GM18499 (cell line): ENCODE data around the gene TSR3.

Experiments
- ATAC-seq: cut with Tn5 transposase; IDR thresholded peaks from one replicate; pipeline ENCODE4 v1.9.1; 2021; ENCODE audit warnings: moderate number of reproducible peaks; ENCODE audit not compliant: insufficient read depth, unreplicated experiment

TSR3 gene

GRCh38 chr16:1311738-1312466 lies 39.8 kb downstream of the TSR3 start:
- ATAC-seq, result no peak

GRCh38 chr16:1311212-1311737 lies 40.4 kb downstream of the TSR3 start:
- ATAC-seq, result no peak

GRCh38 chr16:1310832-1311200 lies 40.9 kb downstream of the TSR3 start:
- no peak for ATAC-seq

GRCh38 chr16:1309888-1310831 lies 41.5 kb downstream of the TSR3 start:
- no peak for ATAC-seq

GRCh38 chr16:1308977-1309885 lies 42.4 kb downstream of the TSR3 start, which contains the start of gene UBE2I:
TSS of gene UBE2I (plus strand) at chr16:1309636. CDS start at chr16:1314031, 4,395 bp downstream.
- ATAC-seq, result peak; percentile 32

- ATAC-seq, result no peak
Observed at GRCh38 chr16:1308036-1308976, 43.4 kb downstream of the TSR3 start.

GRCh38 chr16:1306334-1306733 lies 45.3 kb downstream of the TSR3 start:
- no peak for ATAC-seq

GRCh38 chr16:1305823-1306222 lies 45.9 kb downstream of the TSR3 start:
- ATAC-seq, result no peak

GRCh38 chr16:1301562-1301961 lies 50.1 kb downstream of the TSR3 start:
- ATAC-seq, result no peak

GRCh38 chr16:1300664-1301476 lies 50.8 kb downstream of the TSR3 start:
- ATAC-seq, result no peak

GRCh38 chr16:1299868-1300203 lies 51.8 kb downstream of the TSR3 start:
- ATAC-seq, result no peak
